Activated T-cell treated with anti-CD3 and anti-CD28 coated beads for 48 hours (primary cell): ENCODE measurements around the gene PDF.
A peak's percentile ranks its signal among the peaks of the same experiment; 100 is the strongest.

Experiments
- DNase-seq: peaks from one replicate; pipeline ENCODE4 v3.0.0-alpha.2; 2020; ENCODE audit warnings: low read depth

PDF gene

GRCh38 chr16:69339289-69340094 lies 9.1 kb upstream of the PDF start, which contains the start of the genes COG8 and NIP7:
Gene COG8 (minus strand): TSS chr16:69339564. CDS start chr16:69339552, 12 bp downstream.
Gene NIP7 (plus strand): TSS chr16:69339772. CDS start chr16:69339830, 58 bp downstream.
- DNase-seq: peak; percentile 89

GRCh38 chr16:69338557-69339288 lies 8.3 kb upstream of the PDF start:
- no peak for DNase-seq

GRCh38 chr16:69334696-69335095 lies 4.3 kb upstream of the PDF start:
- no peak for DNase-seq

- DNase-seq: no peak
Measured at GRCh38 chr16:69329369-69330285, 761 bp downstream of the PDF start.

- DNase-seq: no peak
Measured at GRCh38 chr16:69328854-69329316, 1.5 kb downstream of the PDF start.

- DNase-seq: no peak
Measured at GRCh38 chr16:69327585-69328310, 2.6 kb downstream of the PDF start.

- DNase-seq: no peak
Measured at GRCh38 chr16:69326172-69326873, 4.1 kb downstream of the PDF start.

GRCh38 chr16:69325784-69326171 lies 4.6 kb downstream of the PDF start:
- DNase-seq: no peak

GRCh38 chr16:69324585-69325253 lies 5.7 kb downstream of the PDF start:
- DNase-seq: no peak

- no peak for DNase-seq
Measured at GRCh38 chr16:69324013-69324531, 6.3 kb downstream of the PDF start.

GRCh38 chr16:69323415-69323814 lies 7.0 kb downstream of the PDF start:
- no peak for DNase-seq

GRCh38 chr16:69322343-69322742 lies 8.0 kb downstream of the PDF start:
- no peak for DNase-seq

- DNase-seq: no peak
Measured at GRCh38 chr16:69321080-69321479, 9.3 kb downstream of the PDF start.

GRCh38 chr16:69320740-69321073 lies 9.7 kb downstream of the PDF start:
- no peak for DNase-seq

GRCh38 chr16:69319826-69320739 lies 10.3 kb downstream of the PDF start:
- no peak for DNase-seq

GRCh38 chr16:69319381-69319780 lies 11.0 kb downstream of the PDF start:
- no peak for DNase-seq

- no peak for DNase-seq
Measured at GRCh38 chr16:69318911-69319289, 11.5 kb downstream of the PDF start.

GRCh38 chr16:69318177-69318910 lies 12.0 kb downstream of the PDF start:
- no peak for DNase-seq
